Measurements from ENCODE around the gene EGLN1. TPM values are rescaled to one million over a fixed set of nuclear protein-coding genes. Genes with fewer than 3 reads are reported as not detected.

Gene EGLN1
- polyA plus RNA-seq, 2 of the 4 experiments (the other 2 are of a cell fraction), result 57.7 to 156 TPM

- FAIRE-seq, result no peak
- H3K4me1 ChIP-seq, result peaks cover 89% of the 10 kb centered on the region
- no peak for ATAC-seq
- WGBS (ENCODE audit: missing lambda C conversion rate), result 91% methylated on average over 4 of the region's 4 CpGs
- TF ChIP-seq BCL3 (IDR thresholded peaks at IDR 0.05), result no peak
- TF ChIP-seq ZFP36 (IDR thresholded peaks at IDR 0.05; ENCODE audit: borderline replicate concordance, partially characterized antibody), result no peak
- no peak for TF ChIP-seq HOXA7 (CRISPR knock-in tag; IDR thresholded peaks at IDR 0.05)
- no peak for TF ChIP-seq TP53 (CRISPR knock-in tag; IDR thresholded peaks at IDR 0.05)
- TF ChIP-seq NFE2L2 (conservative IDR thresholded peaks at IDR 0.05; ENCODE audit: low read length), result no peak
- TF ChIP-seq RNF2 (IDR thresholded peaks at IDR 0.05; ENCODE audit: borderline replicate concordance, low read depth), result no peak
- no peak for TF ChIP-seq POLR2A (IDR thresholded peaks at IDR 0.05; ENCODE audit: low read length)
- no peak for TF ChIP-seq HEYL (CRISPR knock-in tag; IDR thresholded peaks at IDR 0.05)
- TF ChIP-seq FOXS1 (CRISPR knock-in tag; IDR thresholded peaks at IDR 0.05), result no peak
- no peak for TF ChIP-seq HMGXB4 (CRISPR knock-in tag; IDR thresholded peaks at IDR 0.05; ENCODE audit: borderline replicate concordance)
- H3K27ac ChIP-seq, result peak overlapping the region; percentile 80 to 87
- ChIA-PET CTCF (interaction anchor here (0.8 to 1.8 kb wide), 2 partner anchors 12 to 22 kb away, joined by 3 to 4 read pairs; no protein-coding TSS in a partner anchor), POLR2A (no interaction called here)
- H3K4me2 ChIP-seq, result peak overlapping the region; percentile 80
- no peak for DNase-seq (ENCODE audit: low read depth in 1 of 2, low spot score in 1 of 2)
- H3K9me3 ChIP-seq, result no peaks in the 10 kb centered on the region
- H3K4me3 ChIP-seq, result no peak overlapping the region
Measured at GRCh38 chr1:231397886-231398671, 24.0 kb downstream of the EGLN1 start.

- Histone ChIP-seq H3K27ac (peak overlapping the region; percentile 80 to 87), H3K9me3 (no peaks in the 10 kb centered on the region), H3K4me2 (peak overlapping the region; percentile 80), H3K4me3 (no peak overlapping the region), H3K4me1 (peaks cover 89% of the 10 kb centered on the region)
- DNase-seq (ENCODE audit: low read depth in 1 of 2, low spot score in 1 of 2) (no peak), FAIRE-seq (no peak), ATAC-seq (no peak)
- TF ChIP-seq EP300 (IDR thresholded peaks at IDR 0.05), result no peak
- TF ChIP-seq CHD4 (IDR thresholded peaks at IDR 0.05; ENCODE audit: borderline replicate concordance), result 0 out of 2 replicates have a peak, but pooled peaks have one; percentile 12
- POLR2A ChIA-PET, result no interaction called here
- WGBS (ENCODE audit: missing lambda C conversion rate), result 72% methylated on average over 2 of the region's 2 CpGs
- CTCF ChIA-PET, result interaction anchor here (0.6 to 1.8 kb wide), 3 partner anchors 24 to 207 kb away, joined by 3 to 4 read pairs (median 3); no protein-coding TSS in a partner anchor
Measured at GRCh38 chr1:231396643-231397042, 25.4 kb downstream of the EGLN1 start.

- POLR2A ChIA-PET, result interaction anchor here (0.8 to 1.1 kb wide), 2 partner anchors 13 to 58 kb away, joined by 3 read pairs; partner anchors contain the start of genes EXOC8 and SPRTN
- H3K9me3 ChIP-seq, result no peaks in the 10 kb centered on the region
- CTCF ChIA-PET, result interaction anchor here (1.1 to 1.3 kb wide), 2 partner anchors 9 to 207 kb away, joined by 3 to 4 read pairs; no protein-coding TSS in a partner anchor
- ATAC-seq (peak; percentile 37 to 38; a peak in 5 of 6 replicates), DNase-seq (ENCODE audit: low read depth in 1 of 2, low spot score in 1 of 2) (no peak), FAIRE-seq (no peak)
- peaks cover 87% of the 10 kb centered on the region for H3K4me1 ChIP-seq
- H3K4me2 ChIP-seq, result peak overlapping the region; percentile 80
- 40% methylated on average over 4 of the region's 4 CpGs for WGBS (ENCODE audit: missing lambda C conversion rate)
- H3K4me3 ChIP-seq, result peak overlapping the region; percentile 0; the same call in 1 of the 3 replicates
- no peak for TF ChIP-seq CBX8 (IDR thresholded peaks at IDR 0.05)
- 0 out of 2 replicates have a peak, but pooled peaks have one; percentile 20 for TF ChIP-seq HOXB5 (CRISPR knock-in tag; IDR thresholded peaks at IDR 0.05)
- no peak for TF ChIP-seq ZSCAN20 (CRISPR knock-in tag; IDR thresholded peaks at IDR 0.05)
- no peak for TF ChIP-seq HOXA7 (CRISPR knock-in tag; IDR thresholded peaks at IDR 0.05)
- peak overlapping the region; percentile 80 to 87 for H3K27ac ChIP-seq
Measured at GRCh38 chr1:231395998-231396390, 26.1 kb downstream of the EGLN1 start.

All from A549 (cell line).